ENCODE results near the gene METTL2B. TPM values are rescaled to one million over a fixed set of nuclear protein-coding genes. Genes with fewer than 3 reads are reported as not detected.
"Not testable (repeated sequence)": the region's sequence is repeated elsewhere in the genome, so short reads cannot be mapped to it uniquely, and the experiment has no call there.

METTL2B gene
- total RNA-seq, 1 experiment from 2014 or later, result 44.3 TPM

- not testable (repeated sequence) for H3K4me2 ChIP-seq (ENCODE audit: insufficient read depth, insufficient read length, low read length); H4K91ac ChIP-seq (ENCODE audit: insufficient read length, low read depth, low read length); DNase-seq; H3K23me2 ChIP-seq (ENCODE audit: insufficient read length, low read depth, low read length, poor library complexity, severe bottlenecking); H3K56ac ChIP-seq (ENCODE audit: insufficient read length, low read depth, low read length); H2BK15ac ChIP-seq (ENCODE audit: low read depth, low read length); H2BK20ac ChIP-seq (ENCODE audit: low read depth, low read length, poor library complexity, severe bottlenecking); H3K9me3 ChIP-seq (ENCODE audit: control insufficient read depth, low read depth, low read length); H4K5ac ChIP-seq (ENCODE audit: insufficient read length, low read depth, low read length); H3K36me3 Mint-ChIP-seq (ENCODE audit: insufficient read depth in 1 of 3, low read depth in 3 of 3); H2BK120ac ChIP-seq (ENCODE audit: low read depth, low read length, poor library complexity, severe bottlenecking); H3K18ac ChIP-seq (ENCODE audit: insufficient read length, low read depth, low read length); H3K4me1 ChIP-seq (ENCODE audit: insufficient read depth, low read length); H2AK5ac ChIP-seq (ENCODE audit: insufficient read length, low read length); H3K79me1 ChIP-seq (ENCODE audit: insufficient read depth, low read depth, low read length, poor library complexity, severe bottlenecking); H2BK5ac ChIP-seq (ENCODE audit: insufficient read length, low read length); H2AFZ ChIP-seq (ENCODE audit: low read length); H3K79me2 ChIP-seq (ENCODE audit: insufficient read depth, low read length); H3K4ac ChIP-seq (ENCODE audit: low read depth, low read length); H3T11ph ChIP-seq (ENCODE audit: low read length); H3K27me3 Mint-ChIP-seq (ENCODE audit: low read depth); H3K23ac ChIP-seq (ENCODE audit: insufficient read length, low read depth, low read length); H3K27me3 ChIP-seq (ENCODE audit: insufficient read depth, low read length); H3K4me3 Mint-ChIP-seq; H3K9ac ChIP-seq (ENCODE audit: extremely low read depth, insufficient read length, low read length); H3K27ac Mint-ChIP-seq; H4K20me1 ChIP-seq (ENCODE audit: control insufficient read depth, insufficient read depth, insufficient read length); H3K9me3 Mint-ChIP-seq; H3K27ac ChIP-seq (ENCODE audit: insufficient read length, low read depth, low read length); H3K14ac ChIP-seq (ENCODE audit: insufficient read depth, low read length); H2BK12ac ChIP-seq (ENCODE audit: insufficient read length, low read depth, low read length); H4K8ac ChIP-seq (replicated peaks; ENCODE audit: insufficient read length, low read depth, low read length)
- WGBS (ENCODE audit: extremely low coverage, insufficient read length, low lambda C conversion rate), result no CpG with 5 or more reads among the region's 5 CpGs
- H3K4me1 Mint-ChIP-seq, result peaks cover 19 to 30% of the 10 kb centered on the region in 2 experiments
These were observed 40.5 kb downstream of the METTL2B start for GRCh38 chr7:128517023-128517422.

DNA sequence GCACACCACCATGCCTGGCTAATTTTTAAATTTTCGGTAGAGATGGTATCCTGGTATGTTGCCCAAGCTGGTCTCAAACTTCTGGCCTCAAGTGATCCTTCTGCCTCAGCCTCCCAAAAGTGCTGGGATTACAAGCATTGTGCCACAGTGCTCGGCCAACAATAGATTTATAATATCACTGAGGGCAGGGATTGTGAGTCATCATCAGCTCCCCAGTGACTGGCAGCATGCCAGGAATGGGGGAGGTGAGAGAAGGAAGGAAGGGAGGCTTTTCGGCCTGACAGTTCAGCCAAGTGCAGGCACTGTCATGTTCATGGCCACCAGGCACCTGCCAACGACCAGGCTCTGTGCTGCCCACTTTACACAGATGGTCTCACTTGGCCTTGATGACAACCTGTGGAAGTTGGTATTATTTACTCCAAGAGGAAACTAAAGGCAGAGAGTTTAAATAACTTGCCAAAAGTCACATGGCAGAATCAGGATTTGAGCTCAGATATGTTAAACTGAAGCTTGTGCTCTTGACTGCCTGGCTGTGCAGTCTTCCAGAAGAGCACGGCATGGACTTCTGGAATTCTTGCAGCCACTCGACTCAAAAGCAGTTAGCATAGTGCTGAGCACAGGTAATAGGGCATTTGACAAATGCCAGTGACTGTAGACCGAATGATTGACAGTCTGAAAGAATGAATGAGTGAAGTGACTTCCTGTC lies 46.8 kb downstream of the METTL2B start:
- H3K4me1 ChIP-seq (ENCODE audit: insufficient read depth, low read length); H2BK5ac ChIP-seq (ENCODE audit: insufficient read length, low read length); H2BK120ac ChIP-seq (ENCODE audit: low read depth, low read length, poor library complexity, severe bottlenecking); H3K4ac ChIP-seq (ENCODE audit: low read depth, low read length); H3K27ac ChIP-seq (ENCODE audit: insufficient read length, low read depth, low read length); H3K56ac ChIP-seq (ENCODE audit: insufficient read length, low read depth, low read length); H4K20me1 ChIP-seq (ENCODE audit: control insufficient read depth, insufficient read depth, insufficient read length); H3K23ac ChIP-seq (ENCODE audit: insufficient read length, low read depth, low read length); H2AK5ac ChIP-seq (ENCODE audit: insufficient read length, low read length); H3K4me1 Mint-ChIP-seq; H3K79me1 ChIP-seq (ENCODE audit: insufficient read depth, low read depth, low read length, poor library complexity, severe bottlenecking); H3K79me2 ChIP-seq (ENCODE audit: insufficient read depth, low read length); H4K91ac ChIP-seq (ENCODE audit: insufficient read length, low read depth, low read length); H4K5ac ChIP-seq (ENCODE audit: insufficient read length, low read depth, low read length); H3T11ph ChIP-seq (ENCODE audit: low read length); H3K27me3 ChIP-seq (ENCODE audit: insufficient read depth, low read length); H3K4me3 Mint-ChIP-seq; H3K18ac ChIP-seq (ENCODE audit: insufficient read length, low read depth, low read length); DNase-seq; H2BK12ac ChIP-seq (ENCODE audit: insufficient read length, low read depth, low read length); H3K27me3 Mint-ChIP-seq (ENCODE audit: low read depth); H2BK20ac ChIP-seq (ENCODE audit: low read depth, low read length, poor library complexity, severe bottlenecking); H3K9ac ChIP-seq (ENCODE audit: extremely low read depth, insufficient read length, low read length); H3K27ac Mint-ChIP-seq; H3K14ac ChIP-seq (ENCODE audit: insufficient read depth, low read length); H3K9me3 Mint-ChIP-seq; H2BK15ac ChIP-seq (ENCODE audit: low read depth, low read length); H3K4me2 ChIP-seq (ENCODE audit: insufficient read depth, insufficient read length, low read length); H4K8ac ChIP-seq (replicated peaks; ENCODE audit: insufficient read length, low read depth, low read length); H3K9me3 ChIP-seq (ENCODE audit: control insufficient read depth, low read depth, low read length); H3K36me3 Mint-ChIP-seq (ENCODE audit: insufficient read depth in 1 of 3, low read depth in 3 of 3); H2AFZ ChIP-seq (ENCODE audit: low read length); H3K23me2 ChIP-seq (ENCODE audit: insufficient read length, low read depth, low read length, poor library complexity, severe bottlenecking): not testable (repeated sequence)
- WGBS (ENCODE audit: extremely low coverage, insufficient read length, low lambda C conversion rate), result no CpG with 5 or more reads among the region's 7 CpGs

All from H9 (cell line).